ENCODE results near the gene PPP2R5C.

The PPP2R5C gene

GRCh38 chr14:101872346-101872745, 110.8 kb downstream of the PPP2R5C start:
- no peak for DNase-seq

- DNase-seq = no peak
These were observed 111.7 kb downstream of the PPP2R5C start for GRCh38 chr14:101873076-101873825.

- no peak for DNase-seq
These were observed 112.5 kb downstream of the PPP2R5C start for GRCh38 chr14:101873991-101874390.

DNA sequence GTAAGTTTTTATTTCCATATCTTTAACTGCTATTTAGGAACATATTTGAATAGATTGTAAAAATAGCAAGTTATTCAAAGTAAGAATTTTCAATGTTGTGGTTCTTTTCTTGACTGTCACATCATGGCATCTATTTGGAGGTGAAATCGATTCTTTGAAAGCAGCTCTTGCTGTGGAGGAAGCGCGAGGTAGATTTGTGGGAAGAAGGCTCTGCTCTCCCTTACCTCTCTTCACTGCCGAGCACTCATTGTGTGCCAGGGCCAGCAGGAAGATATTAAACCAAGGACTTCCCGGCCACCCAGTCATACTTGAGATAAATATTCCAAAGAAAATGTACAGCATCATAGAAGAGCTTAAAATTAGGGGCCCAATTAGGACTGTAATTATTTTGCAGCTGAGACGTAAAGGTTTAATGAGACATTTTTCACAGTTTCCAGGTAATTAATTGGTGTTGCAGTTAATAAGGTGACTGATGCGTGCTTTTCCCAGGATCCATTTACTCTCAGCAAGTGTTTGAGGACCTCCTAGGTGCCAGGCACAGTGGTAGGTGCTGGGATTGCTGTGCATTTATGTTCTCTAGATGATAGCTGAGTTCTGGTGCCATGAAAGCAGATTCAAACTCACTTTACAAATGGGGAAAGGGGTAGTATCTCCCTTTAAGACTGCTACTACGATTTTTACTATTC, 113.7 kb downstream of the PPP2R5C start:
- no peak for DNase-seq

DNA sequence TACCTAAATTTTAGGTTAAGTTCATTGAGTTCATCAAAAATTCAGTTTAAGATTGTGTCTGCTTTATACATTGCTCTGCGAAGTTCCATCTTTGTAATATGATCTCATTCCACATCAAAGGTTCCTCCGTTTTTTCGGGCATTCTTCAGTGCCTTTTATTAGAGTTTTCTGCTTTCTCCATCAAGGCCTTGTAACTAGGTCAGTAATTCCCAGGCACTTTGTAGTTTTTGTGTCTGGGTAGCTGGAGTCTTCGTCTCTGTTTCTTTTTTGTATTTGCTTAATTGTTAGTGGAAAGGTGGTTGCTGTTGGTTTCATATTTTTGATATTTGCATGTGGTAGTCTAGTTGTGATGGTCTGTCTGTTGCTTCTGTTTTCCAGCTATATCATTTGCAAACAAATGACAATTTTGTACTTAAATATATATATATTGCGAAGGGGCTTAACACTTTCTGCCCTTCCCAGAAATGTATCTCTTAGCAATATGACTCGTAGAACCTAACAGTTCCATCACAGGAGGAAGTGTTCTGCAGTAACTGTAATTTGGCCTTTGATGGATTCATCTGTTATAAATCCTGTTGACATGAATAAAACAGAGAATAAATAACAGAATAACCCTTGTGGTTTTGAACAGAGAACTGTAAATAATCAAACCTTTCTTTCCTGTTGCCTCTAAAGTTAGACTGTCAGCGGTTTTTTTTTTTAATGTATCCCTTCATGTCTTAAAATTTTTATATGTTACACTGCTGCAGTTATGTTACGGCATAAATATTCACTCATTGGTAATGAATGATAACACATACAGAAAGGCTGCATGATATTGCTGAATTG, 114.4 kb downstream of the PPP2R5C start:
- DNase-seq = no peak

DNA sequence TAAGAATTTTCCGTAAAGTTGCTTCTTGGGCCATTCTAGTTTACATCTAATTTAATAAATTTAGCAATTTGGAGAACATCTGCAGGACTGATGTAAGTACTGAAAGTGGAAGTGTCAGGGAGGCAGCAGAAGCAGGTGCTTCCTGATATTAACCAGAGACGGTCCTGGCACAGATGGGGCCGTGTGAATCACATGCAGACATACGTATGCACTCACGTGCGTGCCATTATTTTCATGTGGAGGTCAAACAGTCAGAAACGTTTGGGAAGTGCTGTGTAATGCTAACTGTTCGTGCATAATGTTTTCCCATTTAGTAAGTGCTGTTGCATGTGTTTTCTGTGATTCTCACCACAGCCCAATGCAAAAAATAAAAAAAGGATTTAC, 115.0 kb downstream of the PPP2R5C start:
- DNase-seq = no peak

- DNase-seq = no peak
These were observed 116.3 kb downstream of the PPP2R5C start for GRCh38 chr14:101877766-101878165.

- DNase-seq = no peak
These were observed 116.8 kb downstream of the PPP2R5C start for GRCh38 chr14:101878211-101878821.

GRCh38 chr14:101878822-101879528, 117.5 kb downstream of the PPP2R5C start:
- no peak for DNase-seq

GRCh38 chr14:101879529-101880336, 118.2 kb downstream of the PPP2R5C start:
- DNase-seq = no peak

DNA sequence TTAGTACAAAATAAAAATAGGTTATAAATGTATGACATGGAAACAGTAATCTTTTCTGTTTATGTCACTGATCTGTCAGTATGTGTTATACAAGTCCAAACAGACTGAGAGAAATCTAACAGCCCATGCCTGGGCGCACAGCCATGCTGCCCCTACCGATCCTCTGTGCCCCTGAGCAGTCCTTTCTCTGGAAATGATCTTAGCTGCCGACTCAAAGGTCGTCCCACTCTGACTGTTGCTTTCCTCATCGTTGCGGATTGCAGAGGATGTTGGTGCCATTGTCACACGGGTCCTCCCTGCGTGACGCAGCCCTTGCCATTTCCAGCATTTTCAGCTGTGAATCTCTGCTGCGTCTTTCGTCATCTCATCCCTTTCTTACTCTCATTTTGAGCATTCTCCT, 119.9 kb downstream of the PPP2R5C start:
- no peak for DNase-seq

GRCh38 chr14:101882141-101882935, 120.8 kb downstream of the PPP2R5C start:
- no peak for DNase-seq

DNA sequence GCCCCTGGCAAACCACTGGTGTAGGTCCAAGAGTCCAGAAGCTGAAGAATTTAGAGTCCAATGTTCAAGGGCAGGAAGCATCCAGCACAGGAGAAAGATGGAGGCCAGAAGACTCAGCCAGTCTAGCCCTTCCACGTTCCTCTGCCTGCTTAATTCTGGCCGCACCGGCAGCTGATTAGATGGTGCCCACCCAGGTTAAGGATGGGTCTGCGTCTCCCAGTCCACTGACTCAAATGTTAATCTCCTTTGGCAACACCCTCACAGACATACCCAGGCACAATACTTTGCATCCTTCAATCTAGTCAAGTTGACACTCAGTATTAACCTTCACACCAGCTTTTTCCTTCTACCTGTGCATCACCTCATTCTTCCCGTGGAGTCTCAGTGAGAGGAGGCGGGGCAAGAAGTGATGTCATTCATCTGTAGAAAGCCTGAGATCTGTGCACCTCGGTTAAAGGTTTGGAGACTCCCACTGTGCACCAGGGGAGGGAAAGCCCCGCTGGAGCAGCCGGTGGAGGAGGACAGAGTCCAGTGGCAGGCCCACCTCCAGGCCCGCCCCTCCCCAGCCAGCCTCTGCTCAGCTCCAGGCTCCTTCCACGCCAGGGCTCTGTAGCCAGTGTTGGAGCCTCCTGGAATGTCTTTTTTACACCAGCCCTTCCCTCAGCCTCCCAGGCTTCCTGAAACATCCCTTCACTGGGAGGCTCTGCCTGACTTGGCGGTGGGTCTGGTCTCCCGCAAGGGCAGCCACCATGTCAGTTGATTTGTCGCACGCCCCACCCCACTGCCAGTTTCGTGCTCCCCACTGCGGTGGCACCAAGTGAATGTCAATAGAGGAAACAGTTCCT, 122.8 kb downstream of the PPP2R5C start:
- no peak for DNase-seq

DNA sequence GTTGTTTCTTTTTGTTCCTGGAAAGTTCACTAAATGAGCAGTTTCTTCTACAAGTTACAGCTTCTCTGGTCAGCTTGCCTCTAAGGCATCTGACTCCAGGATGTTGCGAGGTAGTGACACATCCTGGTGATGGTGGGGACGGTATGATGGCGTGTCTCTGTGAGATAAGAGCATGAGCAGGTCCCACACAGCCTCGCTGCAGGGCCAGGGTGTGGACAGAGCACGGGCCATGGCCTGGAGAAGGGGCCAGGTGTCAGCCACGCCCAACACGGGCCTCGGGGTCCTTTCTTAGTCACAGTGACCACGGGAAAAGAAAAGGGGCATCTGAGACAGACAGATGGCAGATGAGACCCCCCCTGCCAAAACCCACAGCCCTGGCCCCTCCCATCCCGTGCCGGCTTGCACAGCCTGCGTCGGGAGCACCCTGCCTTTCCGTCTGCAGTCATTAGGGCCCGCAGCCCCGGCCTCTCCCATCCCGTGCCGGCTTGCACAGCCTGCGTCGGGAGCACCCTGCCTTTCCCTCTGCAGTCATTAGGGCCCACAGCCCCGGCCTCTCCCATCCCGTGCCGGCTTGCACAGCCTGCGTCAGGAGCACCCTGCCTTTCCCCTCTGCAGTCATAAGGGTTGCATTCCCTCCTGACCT, 123.5 kb downstream of the PPP2R5C start:
- DNase-seq = no peak

DNA sequence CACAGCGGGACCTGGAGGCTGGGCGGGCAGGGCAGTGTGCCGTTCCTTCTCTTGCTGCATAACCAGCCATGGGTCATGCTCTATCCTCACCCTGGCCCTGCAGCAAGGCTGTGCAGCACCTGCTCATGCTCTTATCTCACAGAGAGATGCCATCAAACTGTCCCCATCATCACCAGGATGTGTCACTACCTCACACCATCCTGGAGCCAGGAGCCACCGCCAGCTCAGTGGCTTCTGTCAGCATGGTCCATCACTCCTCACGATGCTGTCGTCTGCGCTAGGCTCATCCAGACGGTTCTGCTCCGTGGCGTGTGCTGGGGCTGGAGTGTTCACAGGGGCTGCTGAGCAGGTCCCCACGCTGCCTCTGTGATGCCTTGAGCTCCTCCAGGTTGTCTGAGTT, 125.7 kb downstream of the PPP2R5C start:
- no peak for DNase-seq

DNA sequence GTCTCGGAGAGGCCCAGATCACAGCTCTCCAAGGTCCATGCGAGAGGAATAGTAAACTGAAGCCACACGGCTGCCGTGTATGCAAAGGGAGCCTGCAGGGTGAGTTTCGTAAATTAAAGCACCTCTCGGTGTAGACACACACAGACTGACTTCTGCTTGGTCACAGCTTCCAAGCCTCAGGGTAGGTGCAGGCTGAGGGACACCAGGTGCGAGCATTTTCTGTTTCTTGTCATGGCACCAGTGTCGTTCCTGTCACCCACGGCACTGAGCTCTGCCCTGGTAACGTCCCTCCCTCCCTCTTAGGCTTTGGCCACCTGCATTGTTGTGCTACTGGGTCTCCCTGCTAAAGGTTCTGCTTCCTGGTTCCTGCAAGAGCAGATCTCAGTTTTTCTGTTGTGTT, 126.7 kb downstream of the PPP2R5C start:
- DNase-seq = no peak

GRCh38 chr14:101889366-101889765, 127.9 kb downstream of the PPP2R5C start:
- no peak for DNase-seq

DNA sequence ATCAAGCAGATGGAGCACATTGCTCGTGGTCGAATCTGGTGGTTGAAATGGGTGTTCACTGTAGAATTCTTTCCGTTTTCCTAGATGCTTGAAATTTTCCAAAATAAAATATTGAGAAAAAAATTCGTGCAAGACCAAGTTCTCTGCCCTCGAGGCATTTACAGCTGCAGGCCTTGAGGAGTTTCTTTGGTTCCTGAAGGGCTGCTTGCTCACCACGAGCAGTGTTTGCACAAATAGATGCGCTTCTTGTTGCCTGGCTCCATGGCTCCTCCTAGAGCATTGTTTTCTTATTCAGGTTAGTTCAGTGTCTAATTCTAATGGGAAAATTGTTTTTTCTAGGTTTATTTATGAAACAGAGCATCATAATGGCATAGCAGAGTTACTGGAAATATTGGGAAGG, 128.4 kb downstream of the PPP2R5C start:
- DNase-seq = no peak

DNA sequence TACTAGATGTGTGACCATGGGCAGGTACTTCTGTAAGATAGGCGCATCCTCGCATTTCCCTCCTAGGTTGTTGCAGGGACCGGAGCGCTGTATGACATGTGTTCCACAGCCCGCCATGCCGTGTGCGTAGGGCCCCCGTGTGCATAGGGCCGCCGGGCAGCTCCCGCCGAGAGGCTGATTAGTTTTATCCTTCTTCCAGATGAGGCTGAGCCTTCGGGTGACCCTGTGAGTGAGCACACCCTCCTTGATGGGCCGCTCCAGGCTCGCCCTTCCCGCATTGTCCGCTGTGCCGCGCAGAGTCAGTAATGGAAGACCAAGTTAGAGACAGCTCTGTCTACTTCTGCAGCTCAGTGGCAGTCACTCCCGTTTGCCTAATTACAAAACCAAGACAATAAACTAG, 130.0 kb downstream of the PPP2R5C start:
- DNase-seq = no peak
